ENCODE results near the gene TELO2. TPM values are rescaled to one million over a fixed set of nuclear protein-coding genes. Genes with fewer than 3 reads are reported as not detected.

The TELO2 gene
- total and polyA plus RNA-seq, 2 donors (not counting 3 experiments of a cell fraction or from before 2014, with no cell fraction given): 30.7 to 61.6 TPM

DNA sequence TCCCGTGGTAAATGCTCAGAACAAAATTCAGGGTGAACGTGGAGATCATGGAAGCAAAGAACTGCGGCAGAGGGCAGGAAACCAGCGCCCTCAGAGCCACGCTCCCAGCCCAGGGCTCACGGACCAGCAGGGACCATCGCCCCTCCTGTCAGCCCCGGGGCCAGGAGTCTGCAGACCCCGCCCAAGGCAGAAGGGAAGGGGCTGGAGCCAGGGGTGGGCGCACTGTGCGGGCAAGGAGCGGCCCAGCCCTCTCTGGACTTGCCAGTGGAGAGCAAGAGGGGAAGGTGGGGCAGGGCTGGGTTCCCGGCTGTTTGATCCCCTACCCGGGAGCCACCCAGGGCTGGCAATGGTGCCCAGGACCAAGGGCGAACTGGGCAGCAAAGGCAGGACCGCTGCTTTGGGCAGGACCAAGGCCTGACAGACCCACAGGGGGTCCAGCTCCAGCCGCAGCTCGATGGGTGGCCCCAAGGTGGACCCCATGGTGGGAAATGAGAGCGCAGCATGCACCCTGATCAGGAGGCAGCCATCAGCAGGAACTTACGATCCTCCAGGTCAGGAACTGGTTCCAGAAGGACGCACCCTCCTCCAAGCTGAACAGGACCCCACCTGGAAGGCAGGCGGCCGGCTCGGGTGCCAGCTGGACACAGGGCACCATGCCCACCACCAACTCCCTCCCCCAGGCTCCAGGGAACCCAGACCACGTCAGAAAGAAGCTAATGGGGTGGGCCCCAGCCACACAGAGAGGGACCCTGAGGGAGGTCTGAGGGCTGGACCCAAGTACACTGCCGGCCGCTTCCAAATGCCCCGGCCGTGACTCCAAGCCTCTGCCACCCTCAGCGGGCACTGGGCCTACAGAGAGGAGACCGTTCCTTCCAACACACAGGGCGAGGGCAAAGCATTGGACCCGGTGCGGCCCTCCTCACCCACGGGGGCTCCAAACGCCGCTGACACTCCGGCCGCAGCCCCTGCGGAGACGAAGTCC, 37.7 kb upstream of the TELO2 start:
- peaks cover 0 to 57% of the 10 kb centered on the region in 2 experiments for H3K36me3 ChIP-seq (ENCODE audit: control insufficient read depth in 2 of 2, extremely low read depth in 1 of 2, insufficient read depth in 2 of 2, low read length in 2 of 2)
- no peak overlapping the region for H3K4me3 ChIP-seq (replicated peaks in 1 of 3; ENCODE audit: insufficient read depth in 1 of 3, low read depth in 1 of 3, low read length in 3 of 3)
- H3K27ac ChIP-seq (ENCODE audit: insufficient read depth, low read depth, low read length): no peak overlapping the region
- H3K9ac ChIP-seq (replicated peaks; ENCODE audit: extremely low read depth, insufficient read depth, low read length): no peak overlapping the region
- DNase-seq (ENCODE audit: low read depth, low spot score) (no peak), FAIRE-seq (no peak)
- H3K4me1 ChIP-seq (ENCODE audit: control insufficient read depth, extremely low read depth, insufficient read depth, low read length): no peaks in the 10 kb centered on the region
- intact Hi-C loops (cut with micrococcal nuclease) (no loop called here), dilution Hi-C loops (cut with MboI; ENCODE audit: extremely low pct_ligation_motif_present, low sequenced_read_pairs) (no loop called here)
- H4K20me1 ChIP-seq (replicated peaks; ENCODE audit: control insufficient read depth, extremely low read depth, insufficient read depth, low read length): no peaks in the 10 kb centered on the region
- H3K27me3 ChIP-seq (ENCODE audit: control insufficient read depth in 2 of 2, insufficient read depth in 2 of 2, low read length in 2 of 2): no peaks in the 10 kb centered on the region
- no peaks in the 10 kb centered on the region for H3K79me2 ChIP-seq (ENCODE audit: control insufficient read depth, insufficient read depth, low read length)
- TF ChIP-seq POLR2A (IDR thresholded peaks at IDR 0.05; ENCODE audit: low read depth, low read length) (no peak), POLR2AphosphoS5 (IDR thresholded peaks at IDR 0.05; ENCODE audit: insufficient read depth, low read depth, low read length) (no peak), JUN (IDR thresholded peaks at IDR 0.05; ENCODE audit: borderline replicate concordance, insufficient read depth, insufficient read length, low read depth) (no peak), FOS (IDR thresholded peaks at IDR 0.05; ENCODE audit: borderline replicate concordance, insufficient read depth, low read length) (no peak), GATA2 (IDR thresholded peaks at IDR 0.05; ENCODE audit: insufficient read depth, insufficient read length, low read depth, low read length) (no peak), MYC (IDR thresholded peaks at IDR 0.05; ENCODE audit: low read depth, low read length) (no peak)
- TF ChIP-seq, protein P1, sequence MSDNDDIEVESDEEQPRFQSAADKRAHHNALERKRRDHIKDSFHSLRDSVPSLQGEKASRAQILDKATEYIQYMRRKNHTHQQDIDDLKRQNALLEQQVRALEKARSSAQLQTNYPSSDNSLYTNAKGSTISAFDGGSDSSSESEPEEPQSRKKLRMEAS (IDR thresholded peaks at IDR 0.05; ENCODE audit: insufficient read depth, insufficient read length): no peak
- POLR2A ChIA-PET: no interaction called here
- H2AFZ ChIP-seq (ENCODE audit: low read depth, low read length): no peak overlapping the region
- H3K9me3 ChIP-seq (replicated peaks; ENCODE audit: control insufficient read depth, insufficient read depth, low read length): no peaks in the 10 kb centered on the region
- H3K9me1 ChIP-seq (replicated peaks; ENCODE audit: control insufficient read depth, extremely low read depth, insufficient read depth, low read length): no peaks in the 10 kb centered on the region
- H3K4me2 ChIP-seq (ENCODE audit: insufficient read depth, low read length): no peak overlapping the region
- no TSS peak for BruUV-seq (replicated peaks)
- CTCF ChIA-PET: no interaction called here

Measured in endothelial cell of umbilical vein (primary cell).